ENCODE data around the gene RAX. TPM values are rescaled to one million over a fixed set of nuclear protein-coding genes. Genes with fewer than 3 reads are reported as not detected.

The RAX gene
- total RNA-seq, 2 donors from 2014 or later = 0.23 to 0.40 TPM

DNA sequence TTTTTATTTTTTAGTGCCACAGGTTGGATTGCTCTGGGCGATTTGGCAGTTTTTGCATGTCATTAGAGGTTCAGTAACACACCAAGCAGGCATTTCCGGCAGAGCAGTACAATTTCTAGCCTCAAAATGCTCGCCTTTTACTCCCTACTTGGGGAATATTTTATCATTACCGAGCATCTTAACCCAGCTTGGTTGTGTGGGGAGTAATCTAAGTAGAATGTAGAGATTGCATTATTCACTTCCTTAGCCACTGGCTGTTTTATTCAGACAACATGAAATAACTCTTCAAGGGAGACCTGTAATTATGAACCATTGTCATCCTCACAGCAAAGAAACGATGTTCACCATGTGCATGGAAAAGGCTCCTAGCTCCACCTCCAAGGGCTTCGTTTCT is 40.2 kb downstream of the RAX start:
- WGBS = 79% methylated on average over 6 of the region's 6 CpGs
- no peaks in the 10 kb centered on the region for H3K27me3 ChIP-seq (replicated peaks; ENCODE audit: insufficient read depth)
- no peaks in the 10 kb centered on the region for H3K36me3 ChIP-seq
- H3K9me3 ChIP-seq = no peaks in the 10 kb centered on the region
- no peak for DNase-seq (ENCODE audit: low spot score)
- TF ChIP-seq, protein P1, sequence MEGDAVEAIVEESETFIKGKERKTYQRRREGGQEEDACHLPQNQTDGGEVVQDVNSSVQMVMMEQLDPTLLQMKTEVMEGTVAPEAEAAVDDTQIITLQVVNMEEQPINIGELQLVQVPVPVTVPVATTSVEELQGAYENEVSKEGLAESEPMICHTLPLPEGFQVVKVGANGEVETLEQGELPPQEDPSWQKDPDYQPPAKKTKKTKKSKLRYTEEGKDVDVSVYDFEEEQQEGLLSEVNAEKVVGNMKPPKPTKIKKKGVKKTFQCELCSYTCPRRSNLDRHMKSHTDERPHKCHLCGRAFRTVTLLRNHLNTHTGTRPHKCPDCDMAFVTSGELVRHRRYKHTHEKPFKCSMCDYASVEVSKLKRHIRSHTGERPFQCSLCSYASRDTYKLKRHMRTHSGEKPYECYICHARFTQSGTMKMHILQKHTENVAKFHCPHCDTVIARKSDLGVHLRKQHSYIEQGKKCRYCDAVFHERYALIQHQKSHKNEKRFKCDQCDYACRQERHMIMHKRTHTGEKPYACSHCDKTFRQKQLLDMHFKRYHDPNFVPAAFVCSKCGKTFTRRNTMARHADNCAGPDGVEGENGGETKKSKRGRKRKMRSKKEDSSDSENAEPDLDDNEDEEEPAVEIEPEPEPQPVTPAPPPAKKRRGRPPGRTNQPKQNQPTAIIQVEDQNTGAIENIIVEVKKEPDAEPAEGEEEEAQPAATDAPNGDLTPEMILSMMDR (IDR thresholded peaks at IDR 0.05) = no peak
- TF ChIP-seq POLR2AphosphoS5 (IDR thresholded peaks at IDR 0.05) (no peak), POLR2A (IDR thresholded peaks at IDR 0.05) (no peak)
- no peak overlapping the region for H3K27ac ChIP-seq
- no peak overlapping the region for H3K4me3 ChIP-seq
- no peaks in the 10 kb centered on the region for H3K4me1 ChIP-seq (replicated peaks)
- intact Hi-C loops (cut with DNase I) = no loop called here

DNA sequence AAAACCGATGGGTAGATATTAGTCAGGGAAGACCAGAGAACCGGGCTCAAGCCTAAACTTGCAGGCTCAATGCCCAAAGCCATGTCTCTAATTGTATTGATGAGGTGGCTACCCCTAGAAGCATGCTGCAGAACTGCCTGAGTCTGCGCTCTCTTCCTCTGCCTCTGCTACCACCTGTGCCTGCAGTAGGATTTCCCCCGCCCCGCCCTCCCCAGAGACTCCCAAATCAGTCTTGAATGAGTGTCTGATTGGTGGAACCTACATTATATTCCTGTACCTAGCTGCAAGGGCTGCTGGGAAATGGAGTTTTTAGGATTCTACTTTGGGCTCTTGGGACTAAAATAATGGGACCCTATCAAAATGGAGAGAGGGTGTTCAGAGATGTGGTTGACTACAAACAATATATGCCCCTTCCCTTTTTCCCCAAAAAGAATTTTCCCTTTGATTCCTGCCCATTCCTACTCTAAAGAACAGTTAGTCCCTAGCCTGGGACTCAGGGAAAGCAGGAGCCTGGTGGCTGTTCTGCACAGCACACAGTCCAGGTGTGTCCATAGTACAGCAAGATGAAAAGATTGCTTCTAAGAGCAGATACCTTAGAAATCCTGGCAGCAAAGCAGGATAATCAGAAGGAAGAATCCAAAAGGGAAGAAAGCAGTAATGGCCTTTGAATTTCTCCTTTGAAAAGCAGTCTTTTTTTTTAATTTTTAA is 40.8 kb downstream of the RAX start:
- H3K27me3 ChIP-seq (replicated peaks; ENCODE audit: insufficient read depth) = no peaks in the 10 kb centered on the region
- no peak overlapping the region for H3K4me3 ChIP-seq
- intact Hi-C loops (cut with DNase I) = no loop called here
- H3K9me3 ChIP-seq = no peaks in the 10 kb centered on the region
- TF ChIP-seq, protein P1 (IDR thresholded peaks at IDR 0.05) = no peak
- TF ChIP-seq POLR2AphosphoS5 (IDR thresholded peaks at IDR 0.05) = no peak
- TF ChIP-seq POLR2A (IDR thresholded peaks at IDR 0.05) = no peak
- H3K27ac ChIP-seq = no peak overlapping the region
- WGBS = 69% methylated on average over 5 of the region's 5 CpGs
- H3K4me1 ChIP-seq (replicated peaks) = no peaks in the 10 kb centered on the region
- DNase-seq (ENCODE audit: low spot score) = no peak
- no peaks in the 10 kb centered on the region for H3K36me3 ChIP-seq

DNA sequence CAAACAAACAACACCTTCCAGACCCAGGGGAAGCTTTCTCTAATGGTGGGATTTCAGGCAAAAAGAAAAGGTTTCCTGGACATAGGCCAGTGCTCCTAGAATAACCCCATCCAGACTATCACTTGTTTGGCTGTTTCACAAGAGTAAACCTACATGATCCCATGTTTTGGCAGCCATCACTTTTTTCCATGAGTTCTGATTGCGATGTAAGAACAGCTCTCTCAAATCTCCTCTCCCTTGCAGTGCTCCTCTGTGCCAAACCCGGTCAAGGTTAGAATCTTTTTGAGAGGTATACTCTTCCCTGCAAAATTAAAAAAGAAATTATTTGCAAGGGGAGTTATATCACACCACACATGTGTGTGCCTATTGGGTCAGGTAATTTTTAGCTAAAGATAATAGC is 41.4 kb downstream of the RAX start:
- 91% methylated on average over 2 of the region's 2 CpGs for WGBS
- intact Hi-C loops (cut with DNase I) = no loop called here
- H3K27ac ChIP-seq = no peak overlapping the region
- no peaks in the 10 kb centered on the region for H3K27me3 ChIP-seq (replicated peaks; ENCODE audit: insufficient read depth)
- H3K9me3 ChIP-seq = no peaks in the 10 kb centered on the region
- H3K36me3 ChIP-seq = no peaks in the 10 kb centered on the region
- TF ChIP-seq, protein P1 (IDR thresholded peaks at IDR 0.05) = no peak
- TF ChIP-seq POLR2AphosphoS5 (IDR thresholded peaks at IDR 0.05) (no peak), POLR2A (IDR thresholded peaks at IDR 0.05) (no peak)
- H3K4me1 ChIP-seq (replicated peaks) = no peaks in the 10 kb centered on the region
- H3K4me3 ChIP-seq = no peak overlapping the region
- no peak for DNase-seq (ENCODE audit: low spot score)

DNA sequence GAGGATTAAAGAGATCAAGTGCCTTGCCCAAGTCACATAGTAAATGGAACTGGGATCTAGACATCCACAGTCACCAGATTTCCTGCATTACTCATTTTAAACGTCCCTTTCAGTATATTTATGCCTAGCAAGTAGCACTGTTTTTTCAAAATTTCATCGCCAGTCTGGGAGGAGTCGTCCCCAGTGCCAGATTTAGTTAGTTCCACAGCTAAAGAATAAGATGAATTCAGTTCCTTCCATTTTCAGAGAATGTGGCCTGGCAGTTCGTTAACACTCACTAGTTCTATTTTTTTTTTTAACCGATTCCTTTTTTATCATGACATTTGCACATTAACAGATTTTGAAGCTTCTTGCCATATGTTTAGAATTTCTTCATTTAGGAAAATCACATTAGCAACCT is 42.1 kb downstream of the RAX start:
- no peaks in the 10 kb centered on the region for H3K4me1 ChIP-seq (replicated peaks)
- no peak overlapping the region for H3K4me3 ChIP-seq
- intact Hi-C loops (cut with DNase I) = no loop called here
- no peak overlapping the region for H3K27ac ChIP-seq
- no peaks in the 10 kb centered on the region for H3K27me3 ChIP-seq (replicated peaks; ENCODE audit: insufficient read depth)
- TF ChIP-seq, protein P1 (IDR thresholded peaks at IDR 0.05) = no peak
- TF ChIP-seq POLR2AphosphoS5 (IDR thresholded peaks at IDR 0.05) (no peak), POLR2A (IDR thresholded peaks at IDR 0.05) (no peak)
- H3K36me3 ChIP-seq = no peaks in the 10 kb centered on the region
- WGBS = 85% methylated on average over 5 of the region's 5 CpGs
- H3K9me3 ChIP-seq = no peaks in the 10 kb centered on the region
- no peak for DNase-seq (ENCODE audit: low spot score)
